Rectal smooth muscle tissue (tissue), 1 donor: ENCODE results near the gene ADAMTS17.
"Not testable (repeated sequence)": the region's sequence is repeated elsewhere in the genome, so short reads cannot be mapped to it uniquely, and the experiment has no call there.

Experiments
- H3K27ac ChIP-seq: one replicate; pipeline ENCODE4 v1.7.0; 2013; ENCODE audit warnings: low read depth, low read length, inconsistent platforms
- H3K27me3 ChIP-seq: one replicate; pipeline ENCODE4 v1.7.0; 2013; ENCODE audit warnings: low read length; ENCODE audit not compliant: control insufficient read depth, insufficient read depth
- H3K36me3 ChIP-seq: one replicate; pipeline ENCODE4 v1.7.0; 2013; ENCODE audit warnings: low read length; ENCODE audit not compliant: control insufficient read depth, insufficient read depth
- H3K4me1 ChIP-seq: one replicate; pipeline ENCODE4 v1.7.0; 2013; ENCODE audit warnings: low read length; ENCODE audit not compliant: control insufficient read depth, insufficient read depth
- H3K4me3 ChIP-seq: one replicate; pipeline ENCODE4 v1.7.0; 2013; ENCODE audit warnings: low read length
- H3K9ac ChIP-seq: one replicate; pipeline ENCODE4 v1.7.0; 2013; ENCODE audit warnings: low read length

The ADAMTS17 gene

DNA sequence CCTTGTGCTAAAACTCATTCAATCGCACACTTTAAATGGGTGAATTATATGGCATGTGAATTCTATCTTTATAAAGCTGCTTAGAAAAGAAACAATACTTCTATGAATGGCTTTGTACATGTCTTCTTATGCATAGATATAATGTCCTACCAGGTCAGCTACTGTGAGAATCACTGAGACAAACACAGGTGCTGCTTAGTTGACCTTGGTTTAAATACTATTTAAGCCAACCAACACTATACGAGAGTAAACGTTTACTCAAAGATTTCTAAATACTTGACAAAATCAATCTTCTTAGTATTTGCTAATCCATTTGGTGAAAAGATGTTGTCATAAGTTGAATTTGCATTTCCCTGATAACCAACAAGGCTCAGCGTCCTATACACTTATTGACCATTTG, 260.3 kb downstream of the ADAMTS17 start:
- H3K27ac ChIP-seq: no peak overlapping the region
- no peak overlapping the region for H3K9ac ChIP-seq
- H3K27me3 ChIP-seq: no peaks in the 10 kb centered on the region
- no peak overlapping the region for H3K4me3 ChIP-seq
- H3K4me1 ChIP-seq: no peaks in the 10 kb centered on the region
- H3K36me3 ChIP-seq: no peaks in the 10 kb centered on the region

DNA sequence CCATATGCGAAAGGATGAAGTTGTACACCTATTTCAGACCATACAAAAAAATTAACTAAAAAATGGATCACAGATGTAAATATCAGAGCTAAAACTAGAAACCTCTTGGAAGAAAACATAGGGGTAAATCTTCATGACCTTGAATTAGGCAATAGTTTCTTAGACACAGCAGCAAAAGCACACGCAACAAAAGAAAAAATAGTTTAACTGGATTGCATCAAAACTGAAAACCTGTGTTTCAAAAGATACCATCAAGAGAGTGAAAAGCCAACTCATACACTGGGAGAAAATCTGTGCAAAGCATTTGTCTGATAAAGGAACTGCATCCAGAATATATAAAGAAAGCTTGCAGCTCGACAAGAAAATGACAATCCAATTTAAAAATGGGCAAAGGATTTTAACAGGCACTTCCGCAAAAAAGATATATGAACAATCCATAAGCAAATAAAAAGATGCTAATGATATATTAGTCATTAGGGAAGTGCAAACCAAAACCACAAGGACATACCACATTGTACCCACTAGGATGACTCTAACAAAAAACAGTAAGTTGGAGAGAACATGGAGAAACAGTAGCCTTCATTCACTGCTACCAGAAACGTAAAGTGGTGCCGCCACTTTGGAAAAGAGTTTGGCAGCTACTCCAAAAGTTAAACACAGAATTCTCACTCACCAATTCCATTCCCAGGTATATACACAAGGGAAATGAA, 263.1 kb downstream of the ADAMTS17 start:
- H3K9ac ChIP-seq: no peak overlapping the region
- H3K4me3 ChIP-seq: no peak overlapping the region
- no peaks in the 10 kb centered on the region for H3K4me1 ChIP-seq
- no peaks in the 10 kb centered on the region for H3K36me3 ChIP-seq
- no peak overlapping the region for H3K27ac ChIP-seq
- H3K27me3 ChIP-seq: no peaks in the 10 kb centered on the region

DNA sequence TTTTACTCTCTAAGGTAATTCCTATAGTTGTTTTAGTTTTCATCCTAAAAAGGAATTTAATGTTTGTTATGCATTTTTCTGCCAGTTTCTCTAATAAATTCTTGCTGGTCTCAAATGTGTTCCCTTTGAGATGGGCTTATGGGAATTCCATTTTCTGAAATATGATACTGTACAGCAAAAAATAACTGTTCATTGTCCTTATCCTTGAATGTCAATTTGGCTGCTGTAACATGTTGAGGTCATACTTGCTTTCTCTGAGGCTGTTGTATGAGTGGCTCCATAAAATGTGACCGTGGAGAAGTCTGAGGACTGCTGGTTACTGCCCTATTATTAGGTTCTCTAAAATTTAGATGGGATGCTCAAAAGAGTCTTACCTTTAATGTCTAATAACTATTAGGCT, 266.5 kb downstream of the ADAMTS17 start:
- no peak overlapping the region for H3K4me3 ChIP-seq
- no peaks in the 10 kb centered on the region for H3K4me1 ChIP-seq
- no peak overlapping the region for H3K27ac ChIP-seq
- no peaks in the 10 kb centered on the region for H3K36me3 ChIP-seq
- no peak overlapping the region for H3K9ac ChIP-seq
- H3K27me3 ChIP-seq: no peaks in the 10 kb centered on the region

DNA sequence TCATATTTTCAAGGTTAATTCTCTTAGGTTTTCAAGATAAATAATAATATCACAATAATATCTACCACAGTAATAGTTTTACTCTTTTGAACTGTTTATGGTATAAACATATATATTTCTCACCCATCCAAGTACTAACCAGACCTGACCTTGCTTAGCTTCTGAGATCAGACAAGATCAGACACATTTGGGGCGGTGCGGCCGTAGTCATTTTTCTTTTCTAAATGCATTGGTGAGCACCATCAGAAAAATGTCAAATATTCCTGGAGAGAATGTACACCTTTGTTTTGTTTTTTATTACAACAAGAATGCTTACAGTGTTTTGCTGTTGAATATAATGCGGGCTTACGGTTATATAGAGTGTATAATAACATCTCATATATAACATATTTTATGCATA, 267.8 kb downstream of the ADAMTS17 start:
- no peak overlapping the region for H3K27ac ChIP-seq
- H3K9ac ChIP-seq: no peak overlapping the region
- H3K4me3 ChIP-seq: no peak overlapping the region
- H3K27me3 ChIP-seq: no peaks in the 10 kb centered on the region
- H3K36me3 ChIP-seq: no peaks in the 10 kb centered on the region
- H3K4me1 ChIP-seq: no peaks in the 10 kb centered on the region

DNA sequence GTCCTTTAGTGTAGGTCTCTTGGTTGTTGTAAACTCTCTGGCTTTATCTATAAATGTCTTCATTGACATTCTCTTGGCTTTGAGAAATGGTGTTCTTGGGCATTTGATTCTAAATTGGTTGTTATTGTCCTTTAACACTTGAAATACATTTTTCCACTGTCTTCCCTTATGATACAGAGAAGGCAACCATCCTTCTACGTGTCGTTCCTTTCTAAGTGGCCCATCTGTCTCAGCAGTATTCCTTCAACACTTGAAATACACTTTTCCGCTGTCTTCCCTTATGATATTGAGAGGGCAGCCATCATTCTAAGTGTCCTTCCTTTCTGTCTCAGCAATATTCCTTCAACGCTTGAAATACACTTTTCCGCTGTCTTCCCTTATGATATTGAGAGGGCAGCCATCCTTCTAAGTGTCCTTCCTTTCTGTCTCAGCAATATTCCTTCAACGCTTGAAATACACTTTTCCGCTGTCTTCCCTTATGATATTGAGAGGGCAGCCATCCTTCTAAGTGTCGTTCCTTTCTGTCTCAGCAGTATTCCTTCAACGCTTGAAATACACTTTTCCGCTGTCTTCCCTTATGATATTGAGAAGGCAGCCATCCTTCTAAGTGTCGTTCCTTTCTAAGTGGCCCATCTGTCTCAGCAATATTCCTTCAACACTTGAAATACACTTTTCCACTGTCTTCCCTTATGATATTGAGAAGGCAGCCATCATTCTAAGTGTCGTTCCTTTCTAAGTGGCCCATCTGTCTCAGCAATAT, 275.1 kb downstream of the ADAMTS17 start:
- H3K9ac ChIP-seq, H3K36me3 ChIP-seq, H3K4me1 ChIP-seq: not testable (repeated sequence)

DNA sequence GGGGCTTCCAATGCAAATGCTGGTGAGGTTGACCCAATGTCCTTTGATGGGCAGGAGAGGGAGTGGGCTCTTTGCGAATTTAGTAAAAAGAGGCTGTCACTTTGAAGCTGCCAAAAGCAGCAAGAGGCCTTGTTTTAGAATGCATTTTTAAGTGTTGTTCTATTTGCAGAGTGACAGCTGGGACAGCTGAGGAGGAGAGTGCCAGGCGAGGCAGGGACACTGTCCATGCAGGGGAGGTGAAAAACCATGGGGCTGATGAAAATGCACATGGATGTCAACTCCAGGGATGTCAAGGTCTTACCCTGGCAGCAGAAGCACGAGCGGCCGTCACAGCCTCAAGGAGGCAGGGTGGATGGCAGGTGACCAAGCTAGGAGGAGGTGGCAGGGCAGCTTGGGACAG, 279.8 kb downstream of the ADAMTS17 start:
- H3K4me3 ChIP-seq: no peak overlapping the region
- no peaks in the 10 kb centered on the region for H3K4me1 ChIP-seq
- no peak overlapping the region for H3K9ac ChIP-seq
- H3K27me3 ChIP-seq: no peaks in the 10 kb centered on the region
- no peaks in the 10 kb centered on the region for H3K36me3 ChIP-seq
- H3K27ac ChIP-seq: no peak overlapping the region

More for the DNA sequence above, 275.1 kb downstream of the ADAMTS17 start:
- H3K27me3 ChIP-seq, H3K4me3 ChIP-seq, H3K27ac ChIP-seq: not testable (repeated sequence)

DNA sequence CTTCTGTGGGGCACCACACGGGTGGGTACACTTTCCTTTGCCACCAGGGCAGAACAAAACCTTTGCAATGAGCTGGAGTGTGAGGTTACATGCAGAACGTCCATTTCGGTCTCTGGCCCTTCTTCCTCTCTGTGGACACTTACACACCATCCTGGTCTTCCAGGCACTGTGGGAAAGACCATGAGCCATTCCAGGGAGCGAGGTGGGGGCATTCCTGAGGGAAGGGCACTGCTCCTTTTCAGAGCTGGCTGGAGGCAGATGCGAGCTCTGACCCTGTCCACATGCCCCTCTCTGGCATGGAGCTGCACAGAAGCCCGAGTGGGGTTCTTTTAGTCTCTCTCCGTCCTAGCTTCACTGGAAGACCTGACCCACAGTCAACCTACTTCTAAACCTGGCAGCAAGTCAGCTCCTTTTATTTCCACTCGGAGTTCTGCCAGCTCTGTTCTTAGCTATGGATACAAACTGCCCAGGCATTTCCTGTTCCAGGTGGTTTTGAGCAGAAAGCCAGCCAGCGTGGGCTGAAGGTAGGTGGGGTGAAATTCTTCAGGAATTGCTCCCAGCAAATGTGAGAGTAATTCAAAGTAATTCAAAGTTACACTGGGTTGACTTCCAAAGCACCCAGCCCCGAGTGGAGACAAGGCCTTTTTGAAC, 281.4 kb downstream of the ADAMTS17 start:
- H3K27ac ChIP-seq: no peak overlapping the region
- H3K4me3 ChIP-seq: no peak overlapping the region
- no peaks in the 10 kb centered on the region for H3K4me1 ChIP-seq
- no peaks in the 10 kb centered on the region for H3K36me3 ChIP-seq
- no peak overlapping the region for H3K9ac ChIP-seq
- no peaks in the 10 kb centered on the region for H3K27me3 ChIP-seq

DNA sequence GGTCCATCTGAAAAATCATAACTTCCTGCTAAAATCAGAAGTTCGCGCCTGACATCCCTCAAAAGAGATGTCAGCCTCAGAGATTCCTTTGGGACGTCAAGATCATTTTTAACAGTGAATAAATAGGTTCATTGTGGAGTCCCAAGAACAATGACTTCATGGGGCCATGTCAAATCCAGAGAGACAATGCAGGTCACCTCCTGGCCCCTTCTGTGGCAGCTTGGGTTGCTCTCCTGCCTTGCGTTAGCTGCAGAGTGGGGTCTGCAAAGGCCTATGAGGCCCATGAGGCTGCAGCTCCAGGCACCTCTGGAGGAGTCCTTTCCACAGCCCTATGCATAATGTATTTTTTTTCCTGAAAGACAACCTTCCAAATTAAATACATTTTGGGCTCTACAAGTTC, 282.3 kb downstream of the ADAMTS17 start:
- Histone ChIP-seq H3K27me3 (no peaks in the 10 kb centered on the region), H3K36me3 (no peaks in the 10 kb centered on the region), H3K4me3 (no peak overlapping the region), H3K4me1 (no peaks in the 10 kb centered on the region), H3K27ac (no peak overlapping the region), H3K9ac (no peak overlapping the region)

DNA sequence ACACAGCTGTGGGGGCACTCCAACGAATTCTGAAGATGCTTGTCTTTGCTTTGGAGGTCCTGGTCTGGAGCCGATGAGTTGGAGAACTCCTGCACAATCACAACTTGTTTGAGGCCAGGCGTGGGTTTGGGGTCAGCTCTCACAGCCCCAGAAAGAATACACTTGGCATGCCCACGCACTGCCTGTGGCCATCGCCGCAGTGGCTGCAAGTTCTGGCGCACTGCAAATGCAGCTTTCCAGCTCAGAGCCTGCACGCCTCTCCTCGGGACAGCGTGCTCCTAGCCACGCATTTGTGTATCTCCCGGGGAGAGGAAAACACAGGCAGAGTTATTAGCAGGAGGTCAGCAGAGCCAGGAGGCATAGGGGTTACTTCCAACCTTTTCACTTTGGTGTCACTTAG, 282.7 kb downstream of the ADAMTS17 start:
- no peaks in the 10 kb centered on the region for H3K4me1 ChIP-seq
- H3K27me3 ChIP-seq: no peaks in the 10 kb centered on the region

DNA sequence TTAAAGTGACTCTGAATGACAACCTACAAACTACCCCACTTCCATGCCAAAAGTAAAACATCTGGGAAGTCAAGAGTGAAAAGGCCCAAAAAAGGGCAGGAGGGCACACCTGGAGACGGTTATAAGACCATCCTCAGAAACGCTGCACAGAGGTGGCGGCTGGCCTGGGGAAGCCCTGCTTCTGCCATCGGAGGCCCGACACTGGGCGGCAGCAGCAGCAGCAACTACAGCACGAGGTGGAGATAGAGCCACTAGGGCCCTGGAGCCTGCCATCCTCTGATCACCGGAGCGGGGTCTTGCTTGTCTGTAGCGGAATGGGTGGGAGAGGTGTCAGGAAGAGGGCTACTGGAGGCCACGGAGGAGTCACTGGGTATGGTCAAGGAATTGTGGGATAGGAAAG, 283.3 kb downstream of the ADAMTS17 start:
- Histone ChIP-seq H3K27me3 (no peaks in the 10 kb centered on the region), H3K4me1 (no peaks in the 10 kb centered on the region), H3K36me3 (no peaks in the 10 kb centered on the region), H3K4me3 (no peak overlapping the region), H3K27ac (no peak overlapping the region), H3K9ac (no peak overlapping the region)

More for the DNA sequence above, 282.7 kb downstream of the ADAMTS17 start:
- Histone ChIP-seq H3K27ac (no peak overlapping the region), H3K36me3 (no peaks in the 10 kb centered on the region), H3K9ac (no peak overlapping the region), H3K4me3 (no peak overlapping the region)

DNA sequence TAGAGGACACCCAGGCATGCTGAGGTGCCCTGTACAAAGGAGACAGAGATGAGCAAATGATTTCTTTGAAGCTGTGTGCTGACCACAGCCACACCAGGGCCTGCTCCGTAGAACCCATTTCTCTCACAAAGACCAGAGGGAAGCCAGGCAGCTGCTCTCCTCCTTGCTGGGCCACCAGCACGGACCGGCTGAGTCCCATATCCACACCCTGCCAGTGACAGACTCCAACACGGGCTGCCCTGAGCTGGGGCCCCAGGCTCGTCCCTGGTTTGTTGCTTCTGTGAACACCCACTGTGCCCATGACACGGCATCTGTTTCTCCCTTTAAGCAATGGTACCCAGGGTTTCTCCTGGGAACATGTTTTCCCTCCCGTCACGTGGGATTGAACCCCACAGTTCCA, 284.5 kb downstream of the ADAMTS17 start:
- Histone ChIP-seq H3K4me3 (no peak overlapping the region), H3K9ac (no peak overlapping the region), H3K27ac (no peak overlapping the region), H3K4me1 (no peaks in the 10 kb centered on the region), H3K36me3 (no peaks in the 10 kb centered on the region), H3K27me3 (no peaks in the 10 kb centered on the region)

DNA sequence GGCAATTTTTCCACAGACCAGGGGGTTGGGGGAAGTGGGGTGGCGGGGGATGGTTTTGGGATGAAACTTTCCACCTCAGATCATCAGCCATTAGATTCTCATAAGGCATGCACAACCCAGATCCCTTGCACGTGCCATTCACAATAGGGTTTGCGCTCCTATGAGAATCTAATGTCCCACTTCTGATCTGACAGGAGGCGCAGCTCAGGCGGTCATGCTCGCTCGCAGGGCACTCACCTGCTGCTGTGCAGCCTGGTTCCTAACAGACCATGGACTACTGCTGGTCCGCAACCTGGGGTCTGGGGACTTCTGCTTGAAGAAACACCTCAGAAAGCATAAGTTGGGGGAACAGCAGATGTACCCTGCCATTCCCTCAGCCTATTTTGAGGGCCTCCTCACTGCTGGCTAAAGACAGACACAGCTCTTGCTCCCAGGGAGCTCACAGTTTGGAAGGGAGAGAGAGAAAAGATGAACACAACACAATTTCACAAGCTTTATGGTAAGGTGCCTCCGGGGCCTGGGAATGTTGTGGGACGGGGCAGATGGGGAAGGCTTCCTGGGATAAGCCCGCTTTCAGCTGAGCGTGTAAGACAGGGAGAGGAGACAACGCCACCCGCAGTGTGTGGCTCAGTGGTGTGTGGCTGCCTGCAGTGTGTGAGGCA, 285.2 kb downstream of the ADAMTS17 start:
- no peaks in the 10 kb centered on the region for H3K36me3 ChIP-seq
- H3K27me3 ChIP-seq: no peaks in the 10 kb centered on the region
- no peak overlapping the region for H3K9ac ChIP-seq
- H3K27ac ChIP-seq: no peak overlapping the region
- no peak overlapping the region for H3K4me3 ChIP-seq
- H3K4me1 ChIP-seq: no peaks in the 10 kb centered on the region
